Activated CD4-positive, CD25-positive, alpha-beta regulatory T cell (primary cell): ENCODE measurements around the gene CCL22.

Experiments used
- DNase-seq, 4 experiments: peaks; one replicate each; lab custom pipeline; 2025; lab: John Stamatoyannopoulos, UW

Gene CCL22

GRCh38 chr16:57376313-57376818 lies 17.8 kb downstream of the CCL22 start:
- no peak for DNase-seq

- DNase-seq = no peak
Measured at GRCh38 chr16:57377080-57377841, 18.7 kb downstream of the CCL22 start.

DNA sequence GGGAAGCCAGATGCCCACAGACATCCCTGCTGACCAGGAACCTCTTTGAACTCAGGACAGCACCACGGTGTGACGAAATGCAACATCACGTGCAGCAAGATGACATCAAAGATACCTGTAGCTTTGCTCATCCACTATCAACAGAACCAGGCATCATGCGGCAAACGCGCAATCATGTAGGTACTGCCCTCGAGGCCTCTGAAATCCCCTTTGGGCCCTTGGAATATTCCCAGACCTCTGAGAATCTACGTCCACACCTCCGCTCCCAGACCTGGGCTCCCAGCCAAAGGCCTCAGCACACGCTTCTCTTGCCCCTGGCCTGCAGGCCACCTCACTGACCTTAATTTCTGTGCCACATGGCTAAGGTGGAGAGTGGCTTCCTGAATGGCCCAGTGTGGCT lies 21.0 kb downstream of the CCL22 start:
- DNase-seq = no peak

DNA sequence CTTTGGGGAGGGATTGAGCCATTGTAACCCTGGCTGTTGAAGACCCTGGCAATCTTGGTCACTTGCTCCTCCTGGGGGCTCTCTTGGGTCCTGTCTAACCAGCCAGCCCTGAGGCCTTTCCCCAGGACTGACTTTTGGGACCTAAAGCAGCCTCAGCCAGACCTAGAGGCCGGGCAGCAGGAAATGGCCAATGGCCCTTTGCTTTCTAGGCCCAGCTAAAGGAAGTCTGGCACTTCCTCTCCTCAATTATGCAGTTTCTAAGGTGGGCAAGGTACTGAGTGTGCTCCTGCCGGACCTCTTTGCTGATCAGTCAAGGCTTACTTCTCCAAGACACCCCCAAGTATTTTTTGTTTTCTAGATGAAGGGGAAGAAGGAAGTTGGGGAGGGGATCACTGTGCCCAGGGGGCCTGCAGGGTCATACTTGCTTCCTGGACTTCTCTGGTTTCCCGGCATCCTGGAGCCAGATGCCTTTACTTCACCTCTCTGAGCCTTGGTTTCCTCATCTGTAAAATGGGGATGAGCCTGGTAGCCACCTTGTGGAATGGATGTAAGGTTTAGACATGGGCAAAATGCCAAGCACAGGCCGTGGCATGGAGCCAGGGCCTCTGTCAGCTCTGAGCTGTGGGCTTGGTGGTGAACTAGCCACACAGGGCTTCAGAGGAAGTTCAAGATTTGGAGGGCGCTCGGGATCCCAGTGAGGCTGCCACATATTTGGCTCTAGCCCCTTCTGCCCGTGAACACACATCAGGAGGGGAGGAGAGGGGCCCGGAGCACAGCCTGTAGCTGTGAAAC lies 22.3 kb downstream of the CCL22 start:
- no peak for DNase-seq

DNA sequence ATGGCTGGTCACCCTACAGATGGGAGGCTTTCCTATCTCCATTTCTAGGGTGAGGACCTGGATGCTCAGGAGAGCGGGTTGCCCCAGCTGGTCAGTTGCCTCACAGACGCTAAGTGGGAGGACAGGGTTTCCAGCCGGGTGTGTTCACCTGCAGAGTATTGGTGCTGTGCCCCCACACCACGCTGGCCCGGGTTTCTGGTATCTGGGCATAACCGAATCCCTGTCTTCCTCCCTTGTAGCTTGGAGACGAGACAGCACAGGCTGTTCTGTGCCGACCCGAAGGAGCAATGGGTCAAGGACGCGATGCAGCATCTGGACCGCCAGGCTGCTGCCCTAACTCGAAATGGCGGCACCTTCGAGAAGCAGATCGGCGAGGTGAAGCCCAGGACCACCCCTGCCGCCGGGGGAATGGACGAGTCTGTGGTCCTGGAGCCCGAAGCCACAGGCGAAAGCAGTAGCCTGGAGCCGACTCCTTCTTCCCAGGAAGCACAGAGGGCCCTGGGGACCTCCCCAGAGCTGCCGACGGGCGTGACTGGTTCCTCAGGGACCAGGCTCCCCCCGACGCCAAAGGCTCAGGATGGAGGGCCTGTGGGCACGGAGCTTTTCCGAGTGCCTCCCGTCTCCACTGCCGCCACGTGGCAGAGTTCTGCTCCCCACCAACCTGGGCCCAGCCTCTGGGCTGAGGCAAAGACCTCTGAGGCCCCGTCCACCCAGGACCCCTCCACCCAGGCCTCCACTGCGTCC lies 23.4 kb downstream of the CCL22 start:
- DNase-seq = no peak

DNA sequence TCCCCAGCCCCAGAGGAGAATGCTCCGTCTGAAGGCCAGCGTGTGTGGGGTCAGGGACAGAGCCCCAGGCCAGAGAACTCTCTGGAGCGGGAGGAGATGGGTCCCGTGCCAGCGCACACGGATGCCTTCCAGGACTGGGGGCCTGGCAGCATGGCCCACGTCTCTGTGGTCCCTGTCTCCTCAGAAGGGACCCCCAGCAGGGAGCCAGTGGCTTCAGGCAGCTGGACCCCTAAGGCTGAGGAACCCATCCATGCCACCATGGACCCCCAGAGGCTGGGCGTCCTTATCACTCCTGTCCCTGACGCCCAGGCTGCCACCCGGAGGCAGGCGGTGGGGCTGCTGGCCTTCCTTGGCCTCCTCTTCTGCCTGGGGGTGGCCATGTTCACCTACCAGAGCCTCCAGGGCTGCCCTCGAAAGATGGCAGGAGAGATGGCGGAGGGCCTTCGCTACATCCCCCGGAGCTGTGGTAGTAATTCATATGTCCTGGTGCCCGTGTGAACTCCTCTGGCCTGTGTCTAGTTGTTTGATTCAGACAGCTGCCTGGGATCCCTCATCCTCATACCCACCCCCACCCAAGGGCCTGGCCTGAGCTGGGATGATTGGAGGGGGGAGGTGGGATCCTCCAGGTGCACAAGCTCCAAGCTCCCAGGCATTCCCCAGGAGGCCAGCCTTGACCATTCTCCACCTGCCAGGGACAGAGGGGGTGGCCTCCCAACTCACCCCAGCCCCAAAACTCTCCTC lies 24.1 kb downstream of the CCL22 start:
- DNase-seq = no peak

DNA sequence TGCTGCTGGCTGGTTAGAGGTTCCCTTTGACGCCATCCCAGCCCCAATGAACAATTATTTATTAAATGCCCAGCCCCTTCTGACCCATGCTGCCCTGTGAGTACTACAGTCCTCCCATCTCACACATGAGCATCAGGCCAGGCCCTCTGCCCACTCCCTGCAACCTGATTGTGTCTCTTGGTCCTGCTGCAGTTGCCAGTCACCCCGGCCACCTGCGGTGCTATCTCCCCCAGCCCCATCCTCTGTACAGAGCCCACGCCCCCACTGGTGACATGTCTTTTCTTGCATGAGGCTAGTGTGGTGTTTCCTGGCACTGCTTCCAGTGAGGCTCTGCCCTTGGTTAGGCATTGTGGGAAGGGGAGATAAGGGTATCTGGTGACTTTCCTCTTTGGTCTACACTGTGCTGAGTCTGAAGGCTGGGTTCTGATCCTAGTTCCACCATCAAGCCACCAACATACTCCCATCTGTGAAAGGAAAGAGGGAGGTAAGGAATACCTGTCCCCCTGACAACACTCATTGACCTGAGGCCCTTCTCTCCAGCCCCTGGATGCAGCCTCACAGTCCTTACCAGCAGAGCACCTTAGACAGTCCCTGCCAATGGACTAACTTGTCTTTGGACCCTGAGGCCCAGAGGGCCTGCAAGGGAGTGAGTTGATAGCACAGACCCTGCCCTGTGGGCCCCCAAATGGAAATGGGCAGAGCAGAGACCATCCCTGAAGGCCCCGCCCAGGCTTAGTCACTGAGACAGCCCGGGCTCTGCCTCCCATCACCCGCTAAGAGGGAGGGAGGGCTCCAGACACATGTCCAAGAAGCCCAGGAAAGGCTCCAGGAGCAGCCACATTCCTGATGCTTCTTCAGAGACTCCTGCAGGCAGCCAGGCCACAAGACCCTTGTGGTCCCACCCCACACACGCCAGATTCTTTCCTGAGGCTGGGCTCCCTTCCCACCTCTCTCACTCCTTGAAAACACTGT lies 25.0 kb downstream of the CCL22 start:
- DNase-seq = no peak

- no peak for DNase-seq
Measured at GRCh38 chr16:57384248-57385070, 25.9 kb downstream of the CCL22 start.

- DNase-seq = no peak
Measured at GRCh38 chr16:57385083-57385482, 26.5 kb downstream of the CCL22 start.

GRCh38 chr16:57386381-57386951 lies 27.9 kb downstream of the CCL22 start:
- no peak for DNase-seq

- DNase-seq = no peak
Measured at GRCh38 chr16:57387598-57388354, 29.2 kb downstream of the CCL22 start.

GRCh38 chr16:57388359-57389086 lies 29.9 kb downstream of the CCL22 start:
- no peak for DNase-seq

GRCh38 chr16:57389087-57389468 lies 30.5 kb downstream of the CCL22 start:
- no peak for DNase-seq

DNA sequence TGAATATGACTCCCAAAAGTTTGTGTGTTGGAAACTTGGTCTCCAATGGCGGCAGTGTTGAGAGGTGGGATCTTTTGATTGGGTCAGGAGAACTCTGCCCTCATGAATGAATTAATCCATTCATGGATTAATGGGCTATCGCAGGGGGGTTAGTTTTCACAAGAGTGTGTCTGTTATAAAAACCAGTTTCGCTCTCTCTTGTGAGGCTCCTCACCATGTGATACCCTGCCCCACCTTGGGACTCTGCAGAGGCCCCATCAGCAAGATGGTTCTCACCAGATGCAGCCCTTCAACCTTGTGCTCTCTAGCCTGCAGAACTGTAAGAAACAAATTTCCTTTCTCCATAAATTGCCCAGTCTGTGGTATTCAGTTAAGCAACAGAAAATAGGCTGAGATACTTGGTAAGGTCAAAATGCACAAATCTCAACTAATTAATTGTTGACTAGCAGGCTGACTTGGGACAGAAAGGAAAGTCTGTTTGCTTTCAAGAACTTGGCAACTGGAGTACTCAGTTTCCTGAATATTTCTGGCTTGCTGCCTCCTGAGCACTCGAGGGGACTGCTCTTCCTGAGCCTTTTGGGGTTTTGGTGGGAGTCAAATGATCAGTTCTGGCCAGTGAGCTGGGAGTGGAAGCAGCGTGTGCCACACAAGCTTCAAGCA lies 32.2 kb downstream of the CCL22 start:
- DNase-seq = no peak

DNA sequence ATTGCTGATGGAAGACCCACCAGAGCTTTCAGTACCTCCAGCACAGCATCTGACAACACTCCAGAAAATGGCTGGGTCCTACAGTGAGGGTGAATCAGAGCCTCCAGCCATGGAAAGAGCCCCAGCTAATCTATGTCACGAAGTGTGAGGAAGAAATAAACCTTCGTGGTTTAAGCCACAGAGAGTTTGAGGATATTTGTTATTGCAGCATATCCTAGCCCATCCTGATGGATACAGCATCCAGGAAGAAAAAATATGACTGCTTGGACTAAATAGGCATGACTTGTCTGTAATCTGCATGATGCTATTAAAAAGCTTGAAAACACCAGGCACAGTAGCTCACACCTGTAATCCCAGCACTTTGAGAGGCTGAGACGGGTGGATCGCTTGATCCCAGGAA lies 32.7 kb downstream of the CCL22 start:
- no peak for DNase-seq

GRCh38 chr16:57391708-57392107 lies 33.1 kb downstream of the CCL22 start:
- DNase-seq = no peak

- DNase-seq = no peak
Measured at GRCh38 chr16:57392694-57393093, 34.1 kb downstream of the CCL22 start.
